Progenitor cell of endocrine pancreas (in vitro differentiated cells): Measurements from ENCODE around the gene SMOC2. TPM values are rescaled to one million over a fixed set of nuclear protein-coding genes. Genes with fewer than 3 reads are reported as not detected.

Experiments
- DNase-seq: peaks from one replicate; pipeline ENCODE4 v3.0.0; 2021; ENCODE audit warnings: low spot score; ENCODE audit not compliant: unreplicated experiment
- H3K27ac Mint-ChIP-seq: 2 replicates; pipeline ENCODE4 v1.8.0; 2021; ENCODE audit warnings: mild to moderate bottlenecking, moderate library complexity, mixed read lengths
- H3K27me3 Mint-ChIP-seq: 2 replicates; pipeline ENCODE4 v1.8.0; 2021; ENCODE audit warnings: mixed read lengths
- H3K36me3 Mint-ChIP-seq: 2 replicates; pipeline ENCODE4 v1.8.0; 2022; ENCODE audit warnings: mixed read lengths; ENCODE audit not compliant: insufficient read depth
- H3K4me1 Mint-ChIP-seq: 2 replicates; pipeline ENCODE4 v1.8.0; 2021; ENCODE audit warnings: low read depth, mixed read lengths
- H3K4me3 Mint-ChIP-seq: 2 replicates; pipeline ENCODE4 v1.8.0; 2021; ENCODE audit warnings: low read depth, mild to moderate bottlenecking, moderate library complexity, mixed read lengths
- H3K9me3 Mint-ChIP-seq: 2 replicates; pipeline ENCODE4 v1.8.0; 2021; ENCODE audit warnings: low read depth, mixed read lengths
- total RNA-seq: library from RNA; stranded (reverse); gene quantifications from 2 replicates; pipeline ENCODE4 v1.2.1, GENCODE V29; 2021
- TF ChIP-seq, protein P1 (sequence below): fragments of 200-600 bp; sonication (generic); IDR thresholded peaks from one replicate; pipeline ENCODE4 v1.5.0; 2021; ENCODE audit warnings: antibody characterized with exemption, mild to moderate bottlenecking; ENCODE audit not compliant: unreplicated experiment

SMOC2 gene
- total RNA-seq, 1 donor from 2014 or later = 5.9 TPM

DNA sequence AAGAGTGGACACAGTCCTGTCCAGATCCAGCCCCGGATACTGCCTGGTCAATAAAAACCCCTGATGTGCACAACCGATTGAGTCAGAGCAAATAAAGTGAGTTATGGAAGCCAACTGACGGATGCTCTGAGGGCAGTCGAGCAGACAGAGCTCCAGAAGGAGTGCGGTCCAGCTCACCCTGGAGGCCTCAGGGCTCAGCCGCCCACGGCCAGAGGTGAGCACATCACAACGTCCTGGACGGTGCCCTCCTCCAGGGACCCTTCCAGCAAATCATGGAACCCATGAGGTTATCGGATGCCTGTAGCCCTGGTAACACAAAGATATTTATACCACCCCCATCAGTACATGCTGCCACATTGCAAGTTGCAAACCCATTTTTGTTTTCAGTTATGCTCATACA lies 44.0 kb upstream of the SMOC2 start:
- H3K27ac Mint-ChIP-seq = no peak overlapping the region
- peaks cover 13% of the 10 kb centered on the region for H3K9me3 Mint-ChIP-seq
- no peak overlapping the region for H3K4me3 Mint-ChIP-seq
- H3K4me1 Mint-ChIP-seq = peaks cover 5% of the 10 kb centered on the region
- DNase-seq = no peak
- H3K27me3 Mint-ChIP-seq = peaks cover 23% of the 10 kb centered on the region
- H3K36me3 Mint-ChIP-seq = peaks cover 1% of the 10 kb centered on the region
- TF ChIP-seq, protein P1, sequence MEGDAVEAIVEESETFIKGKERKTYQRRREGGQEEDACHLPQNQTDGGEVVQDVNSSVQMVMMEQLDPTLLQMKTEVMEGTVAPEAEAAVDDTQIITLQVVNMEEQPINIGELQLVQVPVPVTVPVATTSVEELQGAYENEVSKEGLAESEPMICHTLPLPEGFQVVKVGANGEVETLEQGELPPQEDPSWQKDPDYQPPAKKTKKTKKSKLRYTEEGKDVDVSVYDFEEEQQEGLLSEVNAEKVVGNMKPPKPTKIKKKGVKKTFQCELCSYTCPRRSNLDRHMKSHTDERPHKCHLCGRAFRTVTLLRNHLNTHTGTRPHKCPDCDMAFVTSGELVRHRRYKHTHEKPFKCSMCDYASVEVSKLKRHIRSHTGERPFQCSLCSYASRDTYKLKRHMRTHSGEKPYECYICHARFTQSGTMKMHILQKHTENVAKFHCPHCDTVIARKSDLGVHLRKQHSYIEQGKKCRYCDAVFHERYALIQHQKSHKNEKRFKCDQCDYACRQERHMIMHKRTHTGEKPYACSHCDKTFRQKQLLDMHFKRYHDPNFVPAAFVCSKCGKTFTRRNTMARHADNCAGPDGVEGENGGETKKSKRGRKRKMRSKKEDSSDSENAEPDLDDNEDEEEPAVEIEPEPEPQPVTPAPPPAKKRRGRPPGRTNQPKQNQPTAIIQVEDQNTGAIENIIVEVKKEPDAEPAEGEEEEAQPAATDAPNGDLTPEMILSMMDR = no peak

DNA sequence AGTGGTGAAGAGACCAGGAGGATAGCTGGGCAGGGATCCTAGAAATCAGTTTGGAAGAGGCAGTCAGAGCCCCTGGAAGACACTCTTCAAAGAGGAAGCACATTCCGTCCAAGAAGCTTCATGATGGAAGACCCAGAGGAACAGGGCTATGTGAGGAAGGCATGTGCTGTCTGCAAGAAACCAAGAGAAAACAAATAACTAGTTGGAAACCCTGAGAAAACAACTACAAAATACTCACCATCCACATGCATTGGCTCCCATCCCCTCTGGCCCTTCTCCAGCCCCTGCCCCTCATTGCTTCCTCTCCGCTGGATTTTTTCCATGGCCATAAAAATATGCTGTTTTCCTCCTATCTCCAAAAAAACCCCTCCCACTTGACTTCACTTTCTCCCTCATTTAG lies 40.9 kb upstream of the SMOC2 start:
- no peak overlapping the region for H3K27ac Mint-ChIP-seq
- H3K27me3 Mint-ChIP-seq = peaks cover 21% of the 10 kb centered on the region
- H3K36me3 Mint-ChIP-seq = peaks cover 1% of the 10 kb centered on the region
- H3K4me1 Mint-ChIP-seq = no peaks in the 10 kb centered on the region
- TF ChIP-seq, protein P1 = no peak
- H3K4me3 Mint-ChIP-seq = no peak overlapping the region
- DNase-seq = no peak
- peaks cover 13% of the 10 kb centered on the region for H3K9me3 Mint-ChIP-seq

DNA sequence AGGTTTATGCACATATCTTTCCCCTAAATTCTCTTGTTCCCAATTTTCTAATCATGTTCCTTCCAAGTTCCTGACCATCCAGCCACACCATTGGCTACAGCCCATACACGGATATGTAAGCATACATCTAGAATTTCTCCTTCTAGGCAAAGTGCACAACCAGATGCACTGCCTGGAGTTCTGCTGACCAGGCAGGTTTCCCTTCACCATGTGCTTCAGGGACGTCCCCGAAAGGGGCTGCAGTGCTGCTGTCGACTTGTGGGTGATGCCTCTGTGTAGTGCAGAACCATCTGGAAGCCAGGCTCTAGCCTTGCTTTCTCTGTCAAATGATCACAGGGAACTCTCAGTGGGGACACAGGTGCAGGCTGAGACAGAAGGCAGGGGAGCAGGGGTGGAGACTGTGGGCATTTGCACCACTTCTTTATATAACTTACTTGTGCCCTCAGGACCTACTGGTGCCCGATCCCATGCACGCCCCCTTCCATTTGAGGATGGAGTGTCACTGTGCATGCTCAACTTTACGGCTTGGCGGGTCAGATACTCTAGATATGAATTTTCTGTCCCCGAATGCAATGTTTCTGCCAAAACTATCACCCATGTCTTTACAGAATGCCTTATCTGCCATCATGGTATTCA lies 37.5 kb upstream of the SMOC2 start:
- TF ChIP-seq, protein P1 = no peak
- Mint-ChIP-seq H3K36me3 (no peaks in the 10 kb centered on the region), H3K27me3 (peaks cover 19% of the 10 kb centered on the region), H3K4me1 (no peaks in the 10 kb centered on the region), H3K9me3 (peaks cover 9% of the 10 kb centered on the region), H3K4me3 (no peak overlapping the region), H3K27ac (no peak overlapping the region)
- DNase-seq = no peak

DNA sequence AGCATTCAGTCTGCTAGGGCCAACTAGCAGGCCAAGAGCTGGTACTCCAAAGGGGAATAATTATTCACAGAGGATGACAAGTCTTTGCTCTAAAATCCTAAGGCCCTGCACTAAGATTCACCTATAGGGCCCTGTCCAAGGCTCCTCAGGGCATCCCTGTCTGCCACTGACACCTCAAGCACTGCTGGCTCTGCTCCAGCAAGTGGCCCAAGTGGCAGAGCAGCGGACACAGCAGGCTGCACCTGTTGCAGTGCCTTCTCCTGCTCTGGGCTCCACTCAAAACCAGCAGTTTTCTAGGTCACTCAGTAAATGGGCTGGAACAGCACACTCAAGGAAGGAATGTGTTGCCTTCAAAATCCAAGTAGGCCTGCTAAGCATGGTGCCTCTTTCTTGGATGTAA lies 36.4 kb upstream of the SMOC2 start:
- no peak for DNase-seq
- TF ChIP-seq, protein P1 = no peak
- Mint-ChIP-seq H3K27me3 (peaks cover 17% of the 10 kb centered on the region), H3K4me3 (no peak overlapping the region), H3K36me3 (no peaks in the 10 kb centered on the region), H3K9me3 (peaks cover 5% of the 10 kb centered on the region), H3K27ac (no peak overlapping the region), H3K4me1 (no peaks in the 10 kb centered on the region)

DNA sequence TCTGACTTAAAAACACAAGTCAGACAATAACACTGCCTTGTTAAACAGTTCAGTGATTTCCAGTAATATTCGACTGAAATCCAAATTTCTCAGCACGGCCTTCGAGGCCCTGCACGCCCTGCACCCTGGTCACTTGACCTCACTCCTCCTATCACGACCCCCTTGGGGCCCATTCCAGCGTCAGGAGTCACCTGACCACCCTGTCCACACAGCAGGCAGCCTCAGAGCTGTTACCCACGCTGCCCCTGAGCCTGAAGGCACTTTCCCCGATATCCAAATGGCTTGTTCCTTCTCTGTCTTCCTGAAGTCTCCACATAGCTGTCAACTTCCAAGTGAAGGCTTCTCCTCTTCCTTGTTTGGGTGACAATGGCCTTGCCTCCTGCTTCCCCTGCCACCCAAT lies 33.1 kb upstream of the SMOC2 start:
- H3K9me3 Mint-ChIP-seq = no peaks in the 10 kb centered on the region
- DNase-seq = no peak
- TF ChIP-seq, protein P1 = no peak
- H3K4me3 Mint-ChIP-seq = no peak overlapping the region
- no peaks in the 10 kb centered on the region for H3K36me3 Mint-ChIP-seq
- H3K27ac Mint-ChIP-seq = no peak overlapping the region
- no peaks in the 10 kb centered on the region for H3K4me1 Mint-ChIP-seq
- H3K27me3 Mint-ChIP-seq = peaks cover 5% of the 10 kb centered on the region
